NK-92 (cell line): ENCODE data around the gene LAD1.

ENCODE experiments used
- DNase-seq: peaks from one replicate; lab custom pipeline; 2025; ENCODE audit not compliant: unreplicated experiment; lab: John Stamatoyannopoulos, UW

Gene LAD1

GRCh38 chr1:201399018-201399351 lies at the start of gene LAD1:
Gene LAD1 (minus strand): TSS chr1:201399324. CDS start chr1:201399306, 18 bp downstream.
- DNase-seq = no peak

- DNase-seq = no peak
These were observed 49.1 kb upstream of the LAD1 start for GRCh38 chr1:201447903-201448871.

- DNase-seq = no peak
These were observed 46.2 kb upstream of the LAD1 start for GRCh38 chr1:201445310-201445709.

- DNase-seq = no peak
These were observed 45.7 kb upstream of the LAD1 start for GRCh38 chr1:201444792-201445191.

GRCh38 chr1:201443747-201444146 lies 44.6 kb upstream of the LAD1 start:
- no peak for DNase-seq

GRCh38 chr1:201436969-201437368 lies 37.8 kb upstream of the LAD1 start:
- DNase-seq = no peak

- DNase-seq = no peak
These were observed 37.3 kb upstream of the LAD1 start for GRCh38 chr1:201436393-201436792.

- no peak for DNase-seq
These were observed 35.1 kb upstream of the LAD1 start for GRCh38 chr1:201434266-201434665.

GRCh38 chr1:201433609-201434008 lies 34.5 kb upstream of the LAD1 start:
- no peak for DNase-seq

- no peak for DNase-seq
These were observed 31.7 kb upstream of the LAD1 start for GRCh38 chr1:201430776-201431175.

GRCh38 chr1:201429736-201430501 lies 30.8 kb upstream of the LAD1 start:
- DNase-seq = no peak

GRCh38 chr1:201427963-201428362 lies 28.8 kb upstream of the LAD1 start:
- DNase-seq = no peak

GRCh38 chr1:201426479-201427310 lies 27.6 kb upstream of the LAD1 start:
- no peak for DNase-seq

- no peak for DNase-seq
These were observed 25.0 kb upstream of the LAD1 start for GRCh38 chr1:201424146-201424545.

- no peak for DNase-seq
These were observed 24.5 kb upstream of the LAD1 start for GRCh38 chr1:201423655-201424054.

GRCh38 chr1:201422436-201423030 lies 23.4 kb upstream of the LAD1 start:
- DNase-seq = no peak

GRCh38 chr1:201422026-201422425 lies 22.9 kb upstream of the LAD1 start:
- no peak for DNase-seq

- DNase-seq = no peak
These were observed 21.9 kb upstream of the LAD1 start for GRCh38 chr1:201421041-201421440.

GRCh38 chr1:201420608-201421002 lies 21.5 kb upstream of the LAD1 start:
- no peak for DNase-seq

GRCh38 chr1:201419746-201420607 lies 20.9 kb upstream of the LAD1 start:
- DNase-seq = no peak
